Hematopoietic multipotent progenitor cell (in vitro differentiated cells): ENCODE data around the gene DBNDD1. TPM values are rescaled to one million over a fixed set of nuclear protein-coding genes. Genes with fewer than 3 reads are reported as not detected.
"Not testable (repeated sequence)": the region's sequence is repeated elsewhere in the genome, so short reads cannot be mapped to it uniquely, and the experiment has no call there.

Experiments used
- DNase-seq, 3 donors: peaks; one replicate each; pipeline ENCODE4 v3.0.0-alpha.2; 2011 to 2015; ENCODE audit warnings: low read depth in 2 of 3, low spot score in 2 of 3
- total RNA-seq: library from RNA; depleted of rRNA; stranded (reverse); fragments of >200 nt; gene quantifications from one replicate; pipeline ENCODE4 v1.2.3, GENCODE V29; 2012

The DBNDD1 gene
- total RNA-seq, 1 donor = 1.1 TPM

DNA sequence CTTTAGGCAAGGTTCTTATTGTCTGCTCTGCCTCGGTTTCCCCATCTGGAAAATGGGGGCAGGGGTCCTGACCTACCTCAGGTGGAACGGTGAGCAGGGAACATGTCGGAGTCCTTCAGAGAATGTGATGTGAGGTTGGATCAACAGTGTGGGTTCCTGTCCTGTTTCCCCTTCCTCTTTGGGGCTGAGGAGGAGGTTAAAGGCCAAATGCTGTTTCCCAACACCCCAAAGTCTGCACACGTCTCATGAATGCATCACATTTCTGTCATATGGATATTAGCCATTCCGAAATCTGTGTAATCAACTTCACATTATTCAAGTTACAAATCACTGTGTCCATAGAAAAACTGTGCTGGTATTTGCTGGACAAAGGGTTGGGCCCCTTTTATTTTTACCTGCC is 51.8 kb downstream of the DBNDD1 start:
- DNase-seq = not testable (repeated sequence)

- no peak for DNase-seq
Observed at GRCh38 chr16:89966756-89967155, 52.5 kb downstream of the DBNDD1 start.

DNA sequence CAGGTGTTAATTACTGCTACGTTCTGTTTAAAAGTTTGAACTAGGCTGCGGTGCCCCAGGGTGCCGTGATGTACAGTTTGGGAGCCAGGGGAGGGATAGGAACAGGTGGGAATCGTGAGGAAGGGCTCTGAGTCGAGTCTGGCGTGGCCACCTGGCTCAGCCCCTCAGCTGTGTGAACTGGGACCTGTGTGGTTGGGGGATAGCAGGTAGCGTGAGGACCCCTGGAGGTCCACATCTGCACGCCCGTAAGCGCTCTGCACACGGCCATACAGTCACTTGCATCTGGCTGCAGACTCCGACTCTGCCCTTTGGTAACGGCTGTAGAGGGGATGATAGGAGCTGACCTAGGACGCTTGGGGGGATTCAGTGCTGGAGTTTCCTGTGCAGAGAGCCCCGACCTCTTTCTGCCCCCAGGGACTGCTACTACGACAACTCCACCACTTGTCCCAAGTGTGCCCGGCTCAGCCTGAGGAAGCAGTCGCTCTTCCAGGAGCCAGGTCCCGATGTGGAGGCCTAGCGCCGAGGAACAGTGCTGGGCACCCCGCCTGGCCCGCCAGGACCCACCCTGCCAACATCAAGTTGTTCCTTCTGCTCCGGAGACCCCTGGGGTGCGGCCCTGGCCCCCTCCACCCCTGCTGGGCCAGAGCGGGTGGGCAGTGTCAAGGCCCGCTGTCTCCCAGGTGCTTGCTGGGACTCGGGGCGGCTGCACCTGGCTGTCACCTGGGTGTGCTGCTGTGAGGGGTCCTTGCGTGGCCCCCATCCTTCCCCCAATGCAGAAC is 53.6 kb downstream of the DBNDD1 start:
- no peak for DNase-seq

DNA sequence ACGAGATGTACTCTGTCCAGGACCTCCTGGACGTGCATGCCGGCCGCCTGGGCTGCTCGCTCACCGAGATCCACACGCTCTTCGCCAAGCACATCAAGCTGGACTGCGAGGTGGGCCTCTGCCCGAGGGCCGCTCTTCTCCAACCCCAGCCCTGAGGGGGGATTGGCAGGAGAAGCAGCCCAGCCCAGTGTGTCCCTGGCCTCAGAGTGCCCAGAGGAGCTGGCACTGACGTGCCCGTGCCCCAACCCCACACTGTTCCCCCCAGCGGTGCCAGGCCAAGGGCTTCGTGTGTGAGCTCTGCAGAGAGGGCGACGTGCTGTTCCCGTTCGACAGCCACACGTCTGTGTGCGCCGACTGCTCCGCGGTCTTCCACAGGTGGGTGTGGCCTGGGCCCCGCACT is 55.1 kb downstream of the DBNDD1 start:
- no peak for DNase-seq

DNA sequence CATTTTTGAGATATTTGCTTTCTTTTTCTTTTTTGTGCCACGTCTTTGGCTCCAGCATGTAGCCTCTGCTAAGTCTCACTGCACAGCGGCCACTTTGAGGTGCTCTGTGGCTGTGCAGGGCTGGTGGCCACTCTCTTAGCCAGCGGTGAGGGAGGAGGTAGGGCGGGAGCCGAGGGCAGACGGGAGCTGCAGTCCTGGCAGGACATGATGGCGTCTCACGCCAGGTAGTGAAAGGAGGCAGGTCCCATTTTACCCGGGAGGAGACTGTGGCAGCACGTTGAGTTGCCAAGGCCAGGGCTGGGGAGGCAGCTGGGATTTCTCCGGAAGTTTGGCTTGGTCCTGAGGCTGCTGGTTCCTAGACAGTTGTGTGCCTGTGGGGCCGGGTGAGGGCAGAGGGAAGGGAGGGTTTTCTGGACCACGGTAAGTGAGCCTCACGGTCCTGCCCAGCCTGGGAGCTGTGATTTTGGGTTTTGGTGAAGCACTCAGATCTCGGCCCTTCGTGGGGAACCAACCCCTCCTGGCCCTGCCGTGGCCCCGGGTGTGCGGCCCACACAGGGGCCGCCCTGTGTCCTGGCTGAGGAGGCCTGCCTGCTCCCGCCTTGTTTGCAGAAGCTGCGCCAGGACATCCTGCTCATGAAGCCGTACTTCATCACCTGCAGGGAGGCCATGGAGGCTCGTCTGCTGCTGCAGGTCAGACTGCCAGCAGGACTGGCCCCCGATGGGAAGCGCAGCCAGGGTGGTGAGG is 56.3 kb downstream of the DBNDD1 start:
- no peak for DNase-seq

DNA sequence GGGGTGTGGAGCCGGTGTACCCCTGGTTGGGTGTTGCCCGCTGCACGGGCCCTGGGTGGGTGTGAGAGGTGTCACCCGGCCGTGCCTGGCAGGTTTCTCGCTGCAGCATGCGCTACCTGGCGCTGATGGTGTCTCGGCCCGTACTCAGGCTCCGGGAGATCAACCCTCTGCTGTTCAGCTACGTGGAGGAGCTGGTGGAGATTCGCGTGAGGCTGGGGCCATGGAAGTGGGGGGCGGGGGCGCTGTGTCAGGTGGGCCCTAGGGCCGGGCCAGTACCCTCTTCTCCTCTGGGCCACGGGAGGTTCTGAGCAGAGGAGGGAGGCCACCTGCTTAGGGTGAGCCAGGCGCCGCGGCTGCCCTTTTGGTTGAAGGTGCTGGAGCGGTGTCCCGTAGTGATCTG is 57.3 kb downstream of the DBNDD1 start:
- DNase-seq = no peak

DNA sequence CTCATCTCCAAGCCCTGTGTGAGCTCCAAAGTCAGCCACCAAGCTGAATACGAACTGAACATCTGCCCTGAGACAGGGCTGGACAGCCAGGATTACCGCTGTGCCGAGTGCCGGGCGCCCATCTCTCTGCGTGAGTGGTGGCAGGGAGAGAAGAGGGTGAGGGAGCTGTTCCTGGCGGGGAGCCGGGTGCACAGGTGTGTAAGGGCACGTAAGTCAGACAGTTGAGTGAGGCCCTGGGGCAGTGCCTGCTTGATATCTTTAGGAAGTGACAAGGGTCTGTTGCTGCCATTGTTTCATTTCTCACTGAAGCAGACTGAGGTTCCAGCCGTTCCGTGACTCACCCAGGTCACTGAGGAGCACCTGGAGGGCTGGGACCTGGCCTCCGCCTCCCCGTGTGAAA is 58.3 kb downstream of the DBNDD1 start:
- DNase-seq = no peak

GRCh38 chr16:89958596-89958995 is 60.7 kb downstream of the DBNDD1 start:
- DNase-seq = no peak

DNA sequence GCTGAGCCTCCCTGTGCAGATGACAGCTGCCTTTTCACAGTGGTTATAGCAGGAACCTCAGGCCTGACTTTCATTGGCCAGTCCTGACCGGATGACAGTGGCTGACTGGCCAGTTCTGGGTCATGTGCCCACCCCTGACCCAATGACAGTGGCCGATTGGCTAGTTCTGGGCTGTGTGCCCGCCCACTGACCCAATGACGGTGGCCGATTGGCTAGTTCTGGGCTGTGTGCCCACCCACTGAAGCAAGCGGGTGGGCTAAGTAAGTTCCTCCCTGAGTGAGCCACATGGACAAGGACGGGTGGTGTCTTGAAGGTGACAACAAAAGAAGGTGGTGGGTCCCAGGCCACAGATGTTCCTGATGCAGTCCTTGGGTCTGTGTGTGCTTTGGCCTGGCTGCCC is 61.2 kb downstream of the DBNDD1 start:
- DNase-seq = peak in 1 of 3 donors; percentile 36

DNA sequence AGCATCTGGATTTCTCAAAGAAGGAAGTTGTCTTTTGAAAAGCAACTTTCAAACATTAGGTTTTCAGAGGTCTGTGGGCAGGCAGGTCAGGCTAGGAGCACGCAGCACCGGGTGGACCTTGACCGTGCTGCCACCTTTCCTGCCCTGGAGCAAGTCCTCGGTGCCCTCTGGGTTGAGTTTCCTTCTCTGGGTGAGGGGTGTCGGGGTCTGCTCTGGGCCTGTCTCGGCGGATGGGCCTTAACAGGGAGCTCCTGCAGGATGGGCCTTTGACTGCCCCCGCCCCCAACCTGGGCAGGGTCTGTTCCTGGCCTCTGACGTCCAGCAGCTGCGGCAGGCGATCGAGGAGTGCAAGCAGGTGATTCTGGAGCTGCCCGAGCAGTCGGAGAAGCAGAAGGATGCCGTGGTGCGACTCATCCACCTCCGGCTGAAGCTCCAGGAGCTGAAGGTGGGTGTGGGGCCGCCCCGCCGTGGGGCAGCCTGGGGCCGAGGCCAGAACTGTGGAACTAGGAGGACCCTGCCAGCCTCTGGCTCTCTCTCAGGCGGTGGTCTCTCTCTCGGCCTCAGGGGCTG is 62.0 kb downstream of the DBNDD1 start:
- no peak for DNase-seq

DNA sequence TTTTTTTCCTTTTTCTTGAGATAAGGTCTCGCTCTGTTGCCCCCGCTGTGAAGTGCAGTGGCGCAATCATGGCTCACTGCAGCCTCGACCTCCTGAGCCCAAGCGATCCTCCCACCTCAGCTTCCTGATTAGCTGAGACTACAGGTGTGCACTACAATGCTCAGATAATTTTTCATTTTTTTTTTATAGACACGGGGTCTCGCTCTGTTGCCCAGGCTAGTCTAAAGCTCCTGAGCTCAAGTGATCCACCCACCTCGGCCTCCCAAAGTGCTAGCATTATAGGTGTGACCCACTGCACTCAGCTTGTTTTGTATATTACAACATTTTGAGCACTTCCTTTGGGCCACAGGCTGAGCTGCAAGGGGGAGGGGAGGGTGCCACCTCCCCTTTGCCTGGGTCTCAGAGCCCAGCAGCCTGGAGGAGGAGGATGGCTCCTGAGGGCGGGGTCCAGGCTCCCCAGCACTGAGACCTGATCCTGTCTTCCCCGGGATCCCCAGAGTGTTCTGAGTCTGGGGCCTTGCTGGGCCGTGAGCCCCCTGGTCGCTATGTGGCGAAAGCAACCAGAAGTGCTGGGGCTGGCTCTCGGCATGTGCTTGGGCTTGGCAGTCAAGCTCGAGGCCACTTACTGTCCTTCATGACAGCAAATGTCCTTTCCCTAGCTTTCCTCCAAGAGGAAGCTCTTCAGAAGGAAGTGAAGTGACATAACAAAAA is 62.6 kb downstream of the DBNDD1 start:
- DNase-seq = no peak

DNA sequence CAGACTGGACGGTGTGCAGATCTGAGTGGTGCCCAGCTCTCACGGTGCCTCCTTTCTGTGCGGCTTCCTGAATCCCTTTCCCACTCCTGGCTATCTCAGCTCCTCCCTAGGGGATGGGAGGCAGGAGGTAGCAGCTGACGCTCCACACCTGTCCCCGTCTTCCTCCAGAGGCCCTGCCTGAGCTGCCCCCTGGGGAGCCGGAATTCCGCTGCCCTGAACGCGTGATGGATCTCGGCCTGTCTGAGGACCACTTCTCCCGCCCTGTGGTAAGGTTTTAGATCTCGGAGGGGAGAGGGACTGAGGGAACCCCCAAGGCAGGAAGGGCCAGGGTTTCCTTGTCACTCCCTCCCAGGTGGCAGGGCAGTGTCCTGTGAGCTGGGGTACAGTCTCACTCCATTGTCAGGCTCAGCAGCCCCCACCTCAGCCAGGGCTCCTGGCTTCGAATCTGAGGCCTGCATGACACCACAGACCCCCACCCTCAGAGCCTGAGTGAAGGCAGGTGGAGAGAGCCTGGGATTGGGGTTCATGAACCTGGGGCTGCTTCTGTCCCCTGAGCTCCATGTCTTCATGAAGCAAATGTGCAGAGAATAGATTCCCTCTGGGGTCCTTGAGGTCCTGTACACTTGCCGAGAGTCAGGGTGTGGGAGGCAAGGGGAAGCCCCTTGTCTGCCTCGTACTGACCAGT is 64.1 kb downstream of the DBNDD1 start:
- DNase-seq = no peak

Other genes starting within 250 kb of the DBNDD1 start
- 43.1 TPM for gene FANCA, start 202.8 kb downstream of the DBNDD1 start, total RNA-seq
- 0.54 TPM for gene SPIRE2, start 191.0 kb downstream of the DBNDD1 start, total RNA-seq
- gene TCF25, start 145.9 kb downstream of the DBNDD1 start, total RNA-seq = 195 TPM
- 15.9 TPM for gene MC1R, start 100.6 kb downstream of the DBNDD1 start, total RNA-seq
- 1.1 TPM for gene TUBB3, start 96.1 kb downstream of the DBNDD1 start, total RNA-seq
- 29.4 TPM for gene DEF8, start 70.7 kb downstream of the DBNDD1 start, total RNA-seq
- not detected for gene PRDM7, start 57.9 kb upstream of the DBNDD1 start, total RNA-seq